B cell (primary cell): ENCODE data around the gene FAM81A.

Experiments used
- EZH2 ChIP-seq: IDR thresholded peaks from 2 replicates; pipeline ENCODE4 v1.6.1; 2012; ENCODE audit warnings: borderline replicate concordance, low read depth, mild to moderate bottlenecking, moderate library complexity, low read length; ENCODE audit not compliant: insufficient read depth, poor library complexity, severe bottlenecking
- TF ChIP-seq, protein P1 (sequence below): fragments of 200-600 bp; IDR thresholded peaks from one replicate; pipeline ENCODE4 v1.8.0; 2022; ENCODE audit warnings: antibody characterized with exemption, mild to moderate bottlenecking

DNA sequence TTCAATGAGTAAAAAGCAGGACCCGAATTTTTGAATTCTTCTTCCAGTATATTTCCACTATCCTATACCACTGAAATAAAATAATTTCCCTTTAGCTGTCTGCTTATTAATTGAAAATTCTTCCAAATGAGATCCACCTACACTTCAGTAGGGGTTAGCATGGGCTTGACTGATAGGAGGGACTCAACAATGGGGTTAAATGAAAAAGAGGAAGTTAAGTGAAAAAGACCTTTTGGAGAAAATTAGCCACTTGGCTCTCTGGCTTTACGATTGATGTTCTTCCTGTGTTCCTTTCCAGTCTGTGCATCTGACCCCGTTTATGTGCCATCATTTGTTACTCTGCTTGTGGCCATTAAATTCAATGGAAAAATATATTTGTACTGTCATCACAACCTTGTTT, 119.6 kb downstream of the FAM81A start:
- no peak for TF ChIP-seq EZH2
- TF ChIP-seq, protein P1, sequence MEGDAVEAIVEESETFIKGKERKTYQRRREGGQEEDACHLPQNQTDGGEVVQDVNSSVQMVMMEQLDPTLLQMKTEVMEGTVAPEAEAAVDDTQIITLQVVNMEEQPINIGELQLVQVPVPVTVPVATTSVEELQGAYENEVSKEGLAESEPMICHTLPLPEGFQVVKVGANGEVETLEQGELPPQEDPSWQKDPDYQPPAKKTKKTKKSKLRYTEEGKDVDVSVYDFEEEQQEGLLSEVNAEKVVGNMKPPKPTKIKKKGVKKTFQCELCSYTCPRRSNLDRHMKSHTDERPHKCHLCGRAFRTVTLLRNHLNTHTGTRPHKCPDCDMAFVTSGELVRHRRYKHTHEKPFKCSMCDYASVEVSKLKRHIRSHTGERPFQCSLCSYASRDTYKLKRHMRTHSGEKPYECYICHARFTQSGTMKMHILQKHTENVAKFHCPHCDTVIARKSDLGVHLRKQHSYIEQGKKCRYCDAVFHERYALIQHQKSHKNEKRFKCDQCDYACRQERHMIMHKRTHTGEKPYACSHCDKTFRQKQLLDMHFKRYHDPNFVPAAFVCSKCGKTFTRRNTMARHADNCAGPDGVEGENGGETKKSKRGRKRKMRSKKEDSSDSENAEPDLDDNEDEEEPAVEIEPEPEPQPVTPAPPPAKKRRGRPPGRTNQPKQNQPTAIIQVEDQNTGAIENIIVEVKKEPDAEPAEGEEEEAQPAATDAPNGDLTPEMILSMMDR, result no peak
